H1 (cell line): Measurements from ENCODE around the gene RNF214. TPM values are rescaled to one million over a fixed set of nuclear protein-coding genes. Genes with fewer than 3 reads are reported as not detected.
"Not testable (repeated sequence)": the region's sequence is repeated elsewhere in the genome, so short reads cannot be mapped to it uniquely, and the experiment has no call there.

ENCODE experiments used
- CTCF ChIA-PET: fragments of 300-600 bp; sonication (Branson Sonifier 250); formaldehyde crosslinking; loops from one replicate; lab custom pipeline; 2021; ENCODE audit not compliant: partially characterized antibody; lab: Charles Lee
- POLR2A ChIA-PET: fragments of 300-600 bp; sonication (Branson Sonifier 250); formaldehyde crosslinking; loops from one replicate; lab custom pipeline; 2021; ENCODE audit warnings: inconsistent platforms; ENCODE audit not compliant: partially characterized antibody; lab: Charles Lee
- DNase-seq, 2 experiments: peaks; one replicate each; pipeline versions ENCODE4 v3.0.0 to v3.0.0-alpha.2; 2010 to 2022; ENCODE audit warnings: low spot score in 2 of 2, low read depth in 1 of 2, mixed read lengths in 1 of 2
- FAIRE-seq: peaks from 2 replicates; lab custom pipeline; 2011; peaks lifted over from hg19 to GRCh38; lab: Jason Lieb, UNC
- H2AFZ ChIP-seq: 2 replicates; pipeline ENCODE4 v1.8.1; 2012; ENCODE audit warnings: low read length, inconsistent platforms
- H2AK5ac ChIP-seq: 2 replicates; pipeline ENCODE4 v1.6.1; 2013; ENCODE audit warnings: low read depth, low read length
- H2BK120ac ChIP-seq: replicated peaks from 2 replicates; pipeline ENCODE3; 2013; ENCODE audit warnings: low read depth, low read length, inconsistent platforms
- H2BK12ac ChIP-seq: 2 replicates; pipeline ENCODE4 v1.6.1; 2013; ENCODE audit warnings: low read depth, low read length
- H2BK15ac ChIP-seq: 2 replicates; pipeline ENCODE4 v1.6.1; 2013; ENCODE audit warnings: low read length
- H2BK20ac ChIP-seq: 2 replicates; pipeline ENCODE4 v1.6.1; 2013; ENCODE audit warnings: low read length
- H2BK5ac ChIP-seq: 2 replicates; pipeline ENCODE4 v1.6.1; 2013; ENCODE audit warnings: low read depth, low read length
- H3K14ac ChIP-seq: 2 replicates; pipeline ENCODE4 v1.6.1; 2013; ENCODE audit warnings: inconsistent platforms; ENCODE audit not compliant: insufficient read length
- H3K18ac ChIP-seq: 2 replicates; pipeline ENCODE4 v1.6.1; 2013; ENCODE audit warnings: low read length; ENCODE audit errors: extremely low read depth
- H3K23ac ChIP-seq: 2 replicates; pipeline ENCODE4 v1.6.1; 2013; ENCODE audit warnings: inconsistent platforms; ENCODE audit not compliant: insufficient read length
- H3K23me2 ChIP-seq: 2 replicates; pipeline ENCODE4 v1.6.1; 2013; ENCODE audit warnings: low read depth, low read length
- H3K27ac ChIP-seq: 2 replicates; pipeline ENCODE4 v1.6.1; 2011; ENCODE audit warnings: low read depth, low read length, inconsistent platforms
- H3K27me3 ChIP-seq, 4 experiments: replicated peaks in 1 of 4; 1 replicate in 1 of 4; 2 replicates in 3 of 4; pipeline versions ENCODE4 v1.6.1 to v1.8.1; 2011 to 2013; ENCODE audit warnings: low read length in 3 of 4, mild to moderate bottlenecking in 3 of 4, inconsistent platforms in 2 of 4, mixed read lengths in 2 of 4, moderate library complexity in 1 of 4; ENCODE audit not compliant: control insufficient read depth in 3 of 4, insufficient read depth in 3 of 4; ENCODE audit errors: extremely low read depth in 1 of 4
- H3K36me3 ChIP-seq, 4 experiments: 2 replicates each; pipeline versions ENCODE4 v1.6.1 to v1.8.1; 2011 to 2013; ENCODE audit warnings: mild to moderate bottlenecking in 4 of 4, low read length in 3 of 4, moderate library complexity in 2 of 4, control low read depth in 1 of 4, inconsistent platforms in 1 of 4; ENCODE audit not compliant: insufficient read depth in 4 of 4, control insufficient read depth in 2 of 4
- H3K4ac ChIP-seq: replicated peaks from 2 replicates; pipeline ENCODE3; 2013; ENCODE audit warnings: low read length, low read depth, mixed read lengths, inconsistent platforms; ENCODE audit not compliant: insufficient read length
- H3K4me1 ChIP-seq, 4 experiments: replicated peaks in 1 of 4; 1 replicate in 1 of 4; 2 replicates in 3 of 4; pipeline versions ENCODE4 v1.6.1 to v1.8.1; 2011 to 2013; ENCODE audit warnings: low read length in 3 of 4, inconsistent platforms in 2 of 4, mixed read lengths in 1 of 4; ENCODE audit not compliant: insufficient read depth in 4 of 4, control insufficient read depth in 3 of 4
- H3K4me2 ChIP-seq, 2 experiments: 2 replicates each; pipeline versions ENCODE4 v1.6.1 to v1.8.1; 2011 to 2013; ENCODE audit warnings: low read depth in 2 of 2, low read length in 2 of 2, control low read depth in 1 of 2, inconsistent platforms in 1 of 2, mild to moderate bottlenecking in 1 of 2; ENCODE audit not compliant: insufficient read depth in 1 of 2
- H3K4me3 ChIP-seq, 4 experiments: fragments of 200-600, 300-600 bp in 1 of 4; sonication (generic), shearing (Covaris generic), sonication (Bioruptor Twin) in 1 of 4; 2 replicates each; pipeline versions ENCODE4 v1.5.1 to v1.8.1; 2011 to 2016; ENCODE audit warnings: low read length in 4 of 4, low read depth in 3 of 4, control low read depth in 2 of 4, inconsistent platforms in 2 of 4, mild to moderate bottlenecking in 2 of 4, mixed read lengths in 1 of 4, moderate library complexity in 1 of 4; ENCODE audit not compliant: insufficient read depth in 2 of 4; ENCODE audit errors: extremely low read depth in 1 of 4
- H3K56ac ChIP-seq: replicated peaks from 2 replicates; pipeline ENCODE3; 2013; ENCODE audit warnings: low read depth, mild to moderate bottlenecking, mixed read lengths, low read length, inconsistent platforms; ENCODE audit not compliant: insufficient read length
- H3K79me1 ChIP-seq: 2 replicates; pipeline ENCODE4 v1.6.1; 2013; ENCODE audit warnings: low read depth, low read length, control low read depth
- H3K79me2 ChIP-seq, 2 experiments: 2 replicates each; pipeline versions ENCODE4 v1.6.1 to v1.8.1; 2012 to 2013; ENCODE audit warnings: low read length in 2 of 2, mild to moderate bottlenecking in 2 of 2, inconsistent platforms in 1 of 2; ENCODE audit not compliant: insufficient read depth in 2 of 2, control insufficient read depth in 1 of 2
- H3K9ac ChIP-seq, 4 experiments: replicated peaks in 1 of 4; 1 replicate in 1 of 4; 2 replicates in 3 of 4; pipeline versions ENCODE4 v1.6.1 to v1.8.1; 2011 to 2013; ENCODE audit warnings: low read depth in 3 of 4, low read length in 3 of 4, control low read depth in 2 of 4, mild to moderate bottlenecking in 2 of 4, moderate library complexity in 2 of 4, inconsistent platforms in 1 of 4; ENCODE audit errors: extremely low read depth in 1 of 4
- H3K9me3 ChIP-seq, 2 experiments: 2 replicates each; pipeline versions ENCODE4 v1.6.1 to v1.8.1; 2012 to 2013; ENCODE audit warnings: mild to moderate bottlenecking in 2 of 2, moderate library complexity in 2 of 2, control low read depth in 1 of 2, inconsistent platforms in 1 of 2, low read depth in 1 of 2, low read length in 1 of 2, mixed read lengths in 1 of 2; ENCODE audit not compliant: insufficient read depth in 2 of 2
- H4K20me1 ChIP-seq, 2 experiments: replicated peaks in 1 of 2; 2 replicates each; pipeline versions ENCODE3 to v1.8.1; 2011 to 2013; ENCODE audit warnings: inconsistent platforms in 2 of 2, low read length in 2 of 2, mild to moderate bottlenecking in 1 of 2; ENCODE audit not compliant: insufficient read depth in 2 of 2, control insufficient read depth in 1 of 2
- H4K5ac ChIP-seq: 2 replicates; pipeline ENCODE4 v1.6.1; 2013; ENCODE audit warnings: low read length, low read depth, mixed read lengths, inconsistent platforms; ENCODE audit not compliant: insufficient read length
- H4K8ac ChIP-seq: 2 replicates; pipeline ENCODE4 v1.8.0; 2013; ENCODE audit warnings: mild to moderate bottlenecking, moderate library complexity, low read length, inconsistent platforms; ENCODE audit not compliant: insufficient read depth; ENCODE audit errors: extremely low read depth
- H4K91ac ChIP-seq: replicated peaks from 2 replicates; pipeline ENCODE3; 2013; ENCODE audit warnings: low read length, mixed read lengths, inconsistent platforms; ENCODE audit not compliant: insufficient read length
- POLR2AphosphoS5 ChIP-seq: IDR thresholded peaks from 2 replicates; pipeline ENCODE4 v1.6.1; 2011; ENCODE audit warnings: low read depth, low read length
- RAD21 ChIP-seq, 2 experiments: IDR thresholded peaks in 1 of 2; conservative IDR thresholded peaks in 1 of 2; 2 replicates each; pipeline ENCODE4 v1.6.1; 2011; ENCODE audit warnings: low read depth in 2 of 2, low read length in 2 of 2, improper control_type of control experiment in 1 of 2, inconsistent platforms in 1 of 2, mild to moderate bottlenecking in 1 of 2, moderate library complexity in 1 of 2
- WGBS, 2 experiments: shearing (Covaris generic) in 1 of 2; methylation state at CpG; one replicate each; pipeline versions ENCODE4 v1.1.6 to v1.1.7; 2013 to 2015; ENCODE audit warnings: low lambda C conversion rate in 2 of 2, mixed read lengths in 2 of 2, inconsistent platforms in 1 of 2, low coverage in 1 of 2, missing lambda C conversion rate in 1 of 2; ENCODE audit not compliant: insufficient replicate concordance in 2 of 2, insufficient coverage in 1 of 2, insufficient read length in 1 of 2; ENCODE audit errors: extremely low coverage in 1 of 2, missing lambda C conversion rate in 1 of 2; 5-methylcytosine and 5-hydroxymethylcytosine counted together
- polyA plus RNA-seq, 7 experiments: library from polyadenylated mRNA; depleted of rRNA in 3 of 7; stranded (reverse) in 5 of 7; unstranded in 2 of 7; fragments of >200 nt in 5 of 7; fragments of 200-250 nt in 2 of 7; gene quantifications; 1 replicate in 5 of 7; 2 replicates in 1 of 7; 4 replicates in 1 of 7; pipeline versions ENCODE4 v1.2.1 to v1.2.3, GENCODE V29; 2011 to 2013; ENCODE audit warnings: missing spikeins in 2 of 7, mixed read lengths in 2 of 7
- total RNA-seq: library from RNA; stranded (reverse); fragmentation: NEBNext Ultra II Directional; extraction: Animal tissue kit (Norgen Biotek cat#: 25700); gene quantifications from 2 replicates; pipeline ENCODE4 v1.2.1, GENCODE V29; 2021
- TF ChIP-seq, protein P1 (sequence below), 3 experiments: IDR thresholded peaks; 1 replicate in 2 of 3; 2 replicates in 1 of 3; pipeline versions ENCODE4 v1.5.1 to v1.6.1; 2011; ENCODE audit warnings: low read length in 3 of 3, mild to moderate bottlenecking in 3 of 3, inconsistent platforms in 2 of 3, low read depth in 1 of 3, moderate library complexity in 1 of 3; ENCODE audit not compliant: insufficient read depth in 1 of 3; ENCODE audit errors: control extremely low read depth in 1 of 3

The RNF214 gene
- total and polyA plus RNA-seq, 2 of the 8 experiments (the other 6 are each of a cell fraction or from before 2014, with no cell fraction given): 34.9 to 35.6 TPM

DNA sequence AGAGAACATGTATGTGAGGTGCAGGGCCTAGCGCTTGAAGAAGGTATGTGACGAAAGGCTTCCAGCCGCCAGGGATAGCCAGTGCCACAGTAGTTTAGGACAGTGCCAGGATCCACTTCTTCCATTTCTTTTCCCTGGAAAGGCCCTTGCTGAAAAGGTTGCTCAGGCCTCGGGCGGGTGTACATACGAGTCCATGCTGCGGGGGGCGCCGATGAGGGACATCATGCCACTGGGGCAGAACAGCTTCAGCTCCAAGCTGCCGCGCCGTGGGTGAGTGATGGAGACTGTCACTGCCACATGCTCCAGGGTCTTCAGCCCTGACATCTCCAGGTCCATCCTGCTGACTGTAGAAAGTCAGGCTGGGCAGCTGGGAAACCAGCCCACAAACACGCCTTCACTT is 23.8 kb upstream of the RNF214 start:
- H3K23ac ChIP-seq, H2BK15ac ChIP-seq, H3K36me3 ChIP-seq, H3K79me2 ChIP-seq, H3K56ac ChIP-seq, H3K4ac ChIP-seq, H2BK120ac ChIP-seq, H4K20me1 ChIP-seq, H2BK12ac ChIP-seq, H2BK20ac ChIP-seq, H3K23me2 ChIP-seq, FAIRE-seq, H4K91ac ChIP-seq, H3K4me3 ChIP-seq, H3K27me3 ChIP-seq, H2AK5ac ChIP-seq, H2BK5ac ChIP-seq, H4K5ac ChIP-seq, H3K14ac ChIP-seq, H3K27ac ChIP-seq, H3K4me2 ChIP-seq, H3K9me3 ChIP-seq, H3K9ac ChIP-seq, H3K79me1 ChIP-seq, H4K8ac ChIP-seq, H3K4me1 ChIP-seq, H3K18ac ChIP-seq, H2AFZ ChIP-seq: not testable (repeated sequence)
- WGBS, 2 experiments: 89% methylated on average over 9 of the region's 13 CpGs; no CpG with 5 or more reads in 1 of the 2 experiments
- ChIA-PET CTCF (interaction anchor here (0.6 to 0.7 kb wide), 4 partner anchors 14 to 98 kb away, joined by 3 to 13 read pairs (median 3); no protein-coding TSS in a partner anchor), POLR2A (interaction anchor here (0.7 kb wide), 1 partner anchor 14 kb away, joined by 3 read pairs; no protein-coding TSS in a partner anchor)
- peak in 1 of 2 experiments; percentile 17; a peak in 1 of 4 replicates for TF ChIP-seq RAD21 (IDR thresholded peaks at IDR 0.05 in 1 of 2, conservative IDR thresholded peaks at IDR 0.05 in 1 of 2; ENCODE audit: low read depth in 2 of 2, low read length in 2 of 2)
- TF ChIP-seq, protein P1, sequence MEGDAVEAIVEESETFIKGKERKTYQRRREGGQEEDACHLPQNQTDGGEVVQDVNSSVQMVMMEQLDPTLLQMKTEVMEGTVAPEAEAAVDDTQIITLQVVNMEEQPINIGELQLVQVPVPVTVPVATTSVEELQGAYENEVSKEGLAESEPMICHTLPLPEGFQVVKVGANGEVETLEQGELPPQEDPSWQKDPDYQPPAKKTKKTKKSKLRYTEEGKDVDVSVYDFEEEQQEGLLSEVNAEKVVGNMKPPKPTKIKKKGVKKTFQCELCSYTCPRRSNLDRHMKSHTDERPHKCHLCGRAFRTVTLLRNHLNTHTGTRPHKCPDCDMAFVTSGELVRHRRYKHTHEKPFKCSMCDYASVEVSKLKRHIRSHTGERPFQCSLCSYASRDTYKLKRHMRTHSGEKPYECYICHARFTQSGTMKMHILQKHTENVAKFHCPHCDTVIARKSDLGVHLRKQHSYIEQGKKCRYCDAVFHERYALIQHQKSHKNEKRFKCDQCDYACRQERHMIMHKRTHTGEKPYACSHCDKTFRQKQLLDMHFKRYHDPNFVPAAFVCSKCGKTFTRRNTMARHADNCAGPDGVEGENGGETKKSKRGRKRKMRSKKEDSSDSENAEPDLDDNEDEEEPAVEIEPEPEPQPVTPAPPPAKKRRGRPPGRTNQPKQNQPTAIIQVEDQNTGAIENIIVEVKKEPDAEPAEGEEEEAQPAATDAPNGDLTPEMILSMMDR (IDR thresholded peaks at IDR 0.05; ENCODE audit: control extremely low read depth in 1 of 3, insufficient read depth in 1 of 3, low read depth in 1 of 3, low read length in 3 of 3): peak; percentile 27 to 57 (median 43); a peak in 3 of 4 replicates
- peak; percentile 31; the same call in 1 of the 2 replicates for TF ChIP-seq POLR2AphosphoS5
- peak in 1 of 2 experiments; percentile 91 for DNase-seq
